Thymus (tissue), 11 donors: ENCODE results near the gene UBL4A. TPM values are rescaled to one million over a fixed set of nuclear protein-coding genes. Genes with fewer than 3 reads are reported as not detected.

ENCODE experiments used
- DNase-seq, 9 donors: peaks; one replicate each; pipeline ENCODE4 v3.0.0-alpha.2; 2013; ENCODE audit warnings: low spot score in 9 of 9, low read depth in 6 of 9, missing footprints in 1 of 9
- H3K27ac ChIP-seq, 2 donors: one replicate each; pipeline ENCODE4 v1.5.1; 2013; ENCODE audit warnings: control low read depth in 1 of 2, low read depth in 1 of 2, low read length in 1 of 2, mild to moderate bottlenecking in 1 of 2, moderate library complexity in 1 of 2
- H3K27me3 ChIP-seq, 2 donors: one replicate each; pipeline ENCODE4 v1.5.1; 2013; ENCODE audit warnings: low read length in 1 of 2; ENCODE audit not compliant: control insufficient read depth in 2 of 2, insufficient read depth in 1 of 2
- H3K36me3 ChIP-seq, 2 donors: one replicate each; pipeline ENCODE4 v1.5.1; 2013; ENCODE audit warnings: low read length in 1 of 2, mild to moderate bottlenecking in 1 of 2, moderate library complexity in 1 of 2; ENCODE audit not compliant: control insufficient read depth in 2 of 2, insufficient read depth in 2 of 2
- H3K4me1 ChIP-seq, 2 donors: one replicate each; pipeline ENCODE4 v1.5.1; 2013; ENCODE audit warnings: low read length in 2 of 2; ENCODE audit not compliant: control insufficient read depth in 2 of 2, insufficient read depth in 2 of 2
- H3K4me3 ChIP-seq, 2 donors: one replicate each; pipeline ENCODE4 v1.5.1; 2013; ENCODE audit warnings: low read length in 2 of 2, control low read depth in 1 of 2, mild to moderate bottlenecking in 1 of 2
- H3K9me3 ChIP-seq, 2 donors: one replicate each; pipeline ENCODE4 v1.5.1; 2013; ENCODE audit warnings: low read length in 1 of 2, mild to moderate bottlenecking in 1 of 2; ENCODE audit not compliant: control insufficient read depth in 2 of 2, insufficient read depth in 1 of 2
- WGBS: extraction: QIAGEN DNeasy Blood & Tissue Kit; methylation state at CpG from one replicate; pipeline ENCODE4 v1.1.7; 2013; 5-methylcytosine and 5-hydroxymethylcytosine counted together
- polyA plus RNA-seq: library from polyadenylated mRNA; stranded (reverse); fragments of 200-250 nt; gene quantifications from one replicate; pipeline ENCODE4 v1.2.3, GENCODE V29; 2013
- total RNA-seq: library from RNA; stranded (reverse); fragments of 120-200 nt; gene quantifications from one replicate; pipeline ENCODE4 v1.2.4, GENCODE V29; 2013
- donor health status: healthy.

The UBL4A gene
- total and polyA plus RNA-seq, 2 donors: 20.7 to 29.9 TPM

DNA sequence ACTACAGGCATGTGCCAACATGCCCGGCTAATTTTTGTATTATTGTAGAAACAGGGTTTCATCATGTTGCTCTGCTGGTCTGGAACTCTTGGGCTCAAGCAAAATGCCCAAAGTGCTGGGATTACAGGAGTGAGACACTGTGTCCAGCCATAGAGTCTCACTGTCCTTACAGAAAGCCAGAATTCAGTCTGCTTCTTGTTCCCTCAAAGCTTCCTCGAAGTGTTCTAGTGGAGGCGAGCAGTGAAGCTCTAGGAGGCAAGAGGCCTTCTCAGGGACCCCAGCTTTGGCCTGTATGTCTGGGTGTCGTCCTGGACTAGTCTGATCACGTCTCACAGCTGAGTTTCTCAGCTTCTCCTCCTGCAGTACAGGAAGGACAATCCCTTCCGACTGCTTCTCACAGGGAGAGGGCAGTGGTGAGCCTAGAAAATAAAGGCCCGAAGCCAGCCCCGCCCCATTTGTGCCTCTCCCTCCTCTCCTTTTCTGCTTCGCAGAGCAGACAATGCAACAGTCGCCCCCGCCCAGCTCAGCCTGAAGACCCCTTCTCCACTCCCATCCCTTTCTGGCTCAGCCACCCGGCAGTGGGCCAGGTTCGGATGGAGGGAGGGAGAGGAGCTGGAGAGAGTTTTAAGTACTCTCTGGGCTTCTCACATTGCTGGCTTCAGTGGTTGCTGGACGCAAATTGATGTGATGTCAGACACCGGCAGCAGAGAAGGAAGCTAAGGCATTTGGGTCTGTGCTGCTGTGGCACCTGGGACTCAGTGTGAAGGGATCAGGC lies 40.7 kb upstream of the UBL4A start:
- Histone ChIP-seq H3K4me3 (peak overlapping the region in 1 of 2 donors; percentile 32), H3K4me1 (peaks cover 4 to 22% of the 10 kb centered on the region in 2 donors), H3K27me3 (no peaks in the 10 kb centered on the region), H3K36me3 (peaks cover under 1 to 16% of the 10 kb centered on the region in 2 donors), H3K27ac (peak overlapping the region; percentile 55 to 77), H3K9me3 (no peaks in the 10 kb centered on the region)
- DNase-seq: peak in 3 of 9 donors; percentile 45 to 75 (median 53)
- WGBS: 11% methylated on average over 15 of the region's 15 CpGs

DNA sequence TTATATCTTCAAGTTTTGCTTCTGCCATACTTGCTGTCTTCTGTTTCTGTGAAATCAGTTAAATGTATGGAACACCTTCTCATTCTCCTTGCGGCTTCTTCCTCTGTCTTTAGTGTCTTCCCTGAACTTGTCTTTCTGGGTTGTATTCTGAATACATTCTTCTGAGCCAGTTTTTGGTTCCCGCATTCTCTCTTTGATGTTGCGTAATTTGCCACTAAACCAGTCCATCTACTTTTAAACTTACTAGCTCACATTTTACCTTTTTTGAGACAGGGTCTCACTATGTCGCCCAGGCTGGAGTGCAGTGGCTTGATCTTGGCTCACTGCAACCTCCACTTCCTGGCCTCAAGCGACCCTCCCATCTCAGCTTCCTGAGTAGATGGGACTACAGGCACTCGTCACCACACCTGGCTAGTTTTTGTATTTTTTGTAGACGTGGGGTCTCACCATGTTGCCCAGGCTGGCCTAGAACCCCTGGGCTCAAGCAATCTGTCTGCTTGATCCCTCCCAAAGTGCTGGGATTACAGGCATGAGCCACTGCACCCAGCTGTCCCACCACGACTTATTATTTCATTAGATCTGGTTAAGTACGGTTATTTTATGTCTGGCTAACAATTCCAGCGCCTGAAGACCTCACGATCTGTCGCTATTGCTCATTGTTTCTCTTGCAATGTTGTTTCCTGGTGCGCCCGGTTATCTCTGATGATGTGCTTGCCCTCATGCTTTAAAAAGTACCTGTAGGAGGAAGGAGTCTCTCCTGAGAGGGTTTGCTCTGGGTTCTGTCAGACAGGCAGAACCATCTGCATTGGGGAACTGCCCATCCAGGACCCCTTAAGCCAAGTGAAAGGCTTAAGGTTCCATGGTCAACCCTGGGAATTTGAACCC lies 39.4 kb upstream of the UBL4A start:
- Histone ChIP-seq H3K36me3 (peaks cover 0 to 5% of the 10 kb centered on the region in 2 donors), H3K9me3 (no peaks in the 10 kb centered on the region), H3K4me3 (no peak overlapping the region), H3K4me1 (peaks cover 4 to 22% of the 10 kb centered on the region in 2 donors), H3K27me3 (no peaks in the 10 kb centered on the region), H3K27ac (no peak overlapping the region)
- no peak for DNase-seq
- WGBS: 77% methylated on average over 14 of the region's 14 CpGs

DNA sequence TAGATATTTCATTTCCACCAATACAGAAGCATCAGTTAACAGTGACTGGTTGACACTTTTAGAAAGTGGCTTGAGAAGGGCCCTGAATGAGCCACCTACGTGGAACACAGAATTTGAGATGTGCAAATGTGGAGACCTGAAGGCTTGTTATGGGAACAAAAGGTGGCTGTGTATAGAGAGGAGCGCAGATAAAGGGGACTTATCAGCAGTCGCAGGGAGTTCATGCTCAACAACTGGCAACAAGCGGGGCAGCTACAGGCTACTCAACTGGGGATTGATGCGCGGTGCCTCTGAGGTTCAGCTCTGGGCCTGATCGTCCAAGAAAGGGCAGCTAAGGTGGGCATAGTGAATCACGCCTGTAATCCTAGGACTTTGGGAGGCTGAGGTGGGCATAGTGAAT lies 33.0 kb upstream of the UBL4A start:
- WGBS: 97% methylated on average over 8 of the region's 8 CpGs
- DNase-seq: no peak
- H3K27me3 ChIP-seq: no peaks in the 10 kb centered on the region

DNA sequence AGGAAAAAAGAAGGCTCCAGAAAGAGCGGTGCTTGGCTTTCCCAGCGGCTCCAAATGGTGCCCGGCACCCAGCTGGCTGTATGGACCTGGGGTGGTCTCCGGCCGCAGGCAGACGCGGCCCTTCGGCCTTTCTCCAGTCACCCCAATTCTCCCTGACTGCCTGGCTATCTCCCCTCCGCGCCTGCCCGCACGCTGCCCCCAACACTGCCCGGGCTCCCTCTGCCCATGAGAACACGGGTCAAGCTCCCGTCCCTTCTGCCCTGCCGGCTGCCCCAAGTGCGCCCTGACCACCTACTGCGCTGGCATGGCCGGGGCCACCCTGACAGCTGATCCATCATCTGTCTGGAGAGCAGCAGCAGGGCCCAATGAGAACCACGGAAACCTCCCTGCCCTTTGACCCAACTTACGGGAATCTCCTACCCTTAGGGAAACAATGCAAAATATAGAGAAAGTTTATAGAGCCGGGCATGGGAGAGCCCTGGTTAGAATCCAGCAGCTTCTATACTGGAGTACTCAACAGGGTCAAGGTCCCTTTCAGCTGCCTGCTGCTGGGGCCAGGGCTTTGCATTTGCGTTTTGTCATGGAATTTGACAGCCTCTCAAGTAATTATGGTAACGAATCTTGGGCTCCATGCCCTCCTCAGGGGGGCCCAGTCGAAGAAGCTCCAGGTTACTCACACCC lies 30.8 kb upstream of the UBL4A start:
- Histone ChIP-seq H3K4me3 (no peak overlapping the region), H3K27ac (peak overlapping the region; percentile 52 to 87), H3K4me1 (peaks cover 5 to 20% of the 10 kb centered on the region in 2 donors), H3K9me3 (peaks cover 0 to 11% of the 10 kb centered on the region in 2 donors), H3K36me3 (peaks cover 0 to 3% of the 10 kb centered on the region in 2 donors), H3K27me3 (no peaks in the 10 kb centered on the region)
- WGBS: 88% methylated on average over 25 of the region's 25 CpGs
- no peak for DNase-seq

More for the DNA sequence above, 33.0 kb upstream of the UBL4A start:
- H3K4me3 ChIP-seq: no peak overlapping the region
- peaks cover 5 to 15% of the 10 kb centered on the region in 2 donors for H3K4me1 ChIP-seq
- no peak overlapping the region for H3K27ac ChIP-seq
- H3K9me3 ChIP-seq: peaks cover 0 to 11% of the 10 kb centered on the region in 2 donors
- H3K36me3 ChIP-seq: no peaks in the 10 kb centered on the region

DNA sequence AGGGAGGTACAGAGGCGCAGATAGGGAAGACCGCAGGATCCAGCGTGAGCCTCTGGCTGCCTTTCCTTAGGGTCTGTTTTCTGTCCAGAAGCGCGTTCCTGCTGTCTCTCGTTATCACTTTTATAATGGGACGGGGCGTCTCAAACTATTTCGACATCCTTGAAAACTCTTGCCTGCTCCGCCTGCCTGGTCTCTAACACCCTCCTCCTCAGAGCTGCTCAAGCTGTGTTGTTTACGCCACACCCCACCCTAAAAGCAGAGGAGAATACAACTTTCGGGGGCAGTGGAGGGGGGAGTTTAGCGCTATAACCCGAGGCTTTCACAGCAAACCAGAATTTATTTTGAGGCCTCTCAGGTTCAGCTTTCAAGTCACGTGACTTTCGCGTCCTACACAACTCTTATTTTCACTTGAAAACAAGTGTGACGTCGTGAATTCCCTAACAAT lies 30.3 kb upstream of the UBL4A start:
- peak in 1 of 9 donors; percentile 59 for DNase-seq
- Histone ChIP-seq H3K27ac (peak overlapping the region; percentile 52 to 87), H3K4me1 (peaks cover 7 to 23% of the 10 kb centered on the region in 2 donors), H3K27me3 (no peaks in the 10 kb centered on the region), H3K4me3 (peak overlapping the region; percentile 35 to 55), H3K9me3 (peaks cover 0 to 11% of the 10 kb centered on the region in 2 donors), H3K36me3 (peaks cover 0 to 3% of the 10 kb centered on the region in 2 donors)
- WGBS: 20% methylated on average over 19 of the region's 19 CpGs

DNA sequence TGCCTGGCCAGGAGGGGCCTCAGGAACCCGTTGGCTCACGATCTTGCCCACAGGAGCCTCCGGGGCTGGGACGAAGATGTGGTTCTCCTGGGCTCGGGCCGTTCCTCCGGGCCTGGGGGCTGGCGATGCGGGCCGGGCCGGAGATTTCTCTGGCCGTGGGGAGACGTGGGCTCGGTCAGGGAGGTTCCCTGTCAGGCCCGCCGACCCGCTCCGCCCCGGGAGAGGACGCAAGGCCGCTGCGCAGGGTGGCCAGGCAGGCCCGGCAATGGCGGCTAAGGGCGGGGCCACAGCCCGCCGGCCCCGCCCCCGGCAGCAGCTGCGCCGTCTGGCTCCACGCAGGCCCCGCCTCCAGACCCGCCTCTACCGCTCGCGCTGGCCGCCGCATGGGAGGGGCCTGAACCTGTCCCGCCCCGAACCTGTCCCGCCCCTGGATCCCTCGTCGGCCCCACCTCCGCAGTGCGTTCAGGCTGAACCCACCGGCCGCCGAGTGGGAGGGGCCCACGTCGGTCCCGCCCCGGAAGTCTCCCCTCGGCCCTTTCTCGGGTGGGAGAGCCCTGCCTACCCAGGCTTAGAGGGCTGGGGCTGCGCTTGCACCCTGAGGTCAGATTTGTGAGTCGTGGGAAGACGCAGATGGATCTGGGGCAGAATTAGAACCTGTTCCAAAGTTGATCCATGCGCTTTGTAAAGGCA lies 29.7 kb upstream of the UBL4A start, which contains the start of gene FAM3A:
Gene FAM3A, minus strand, starts transcription at position 267 of the 690 bp plus-strand sequence. CDS start 460 bp downstream, outside the sequence.
- Histone ChIP-seq H3K27ac (peak within 1 kb of the TSS; percentile 79 to 87), H3K9me3 (peaks cover 0 to 11% of the 10 kb centered on the region in 2 donors), H3K4me3 (peak within 1 kb of the TSS; percentile 71 to 80), H3K36me3 (peaks cover 0 to 3% of the 10 kb centered on the region in 2 donors), H3K27me3 (no peaks in the 10 kb centered on the region), H3K4me1 (peaks cover 10 to 28% of the 10 kb centered on the region in 2 donors)
- DNase-seq: peak in 8 of 9 donors; percentile 57 to 90 (median 81)
- under 1% methylated on average over 58 of the region's 59 CpGs for WGBS

DNA sequence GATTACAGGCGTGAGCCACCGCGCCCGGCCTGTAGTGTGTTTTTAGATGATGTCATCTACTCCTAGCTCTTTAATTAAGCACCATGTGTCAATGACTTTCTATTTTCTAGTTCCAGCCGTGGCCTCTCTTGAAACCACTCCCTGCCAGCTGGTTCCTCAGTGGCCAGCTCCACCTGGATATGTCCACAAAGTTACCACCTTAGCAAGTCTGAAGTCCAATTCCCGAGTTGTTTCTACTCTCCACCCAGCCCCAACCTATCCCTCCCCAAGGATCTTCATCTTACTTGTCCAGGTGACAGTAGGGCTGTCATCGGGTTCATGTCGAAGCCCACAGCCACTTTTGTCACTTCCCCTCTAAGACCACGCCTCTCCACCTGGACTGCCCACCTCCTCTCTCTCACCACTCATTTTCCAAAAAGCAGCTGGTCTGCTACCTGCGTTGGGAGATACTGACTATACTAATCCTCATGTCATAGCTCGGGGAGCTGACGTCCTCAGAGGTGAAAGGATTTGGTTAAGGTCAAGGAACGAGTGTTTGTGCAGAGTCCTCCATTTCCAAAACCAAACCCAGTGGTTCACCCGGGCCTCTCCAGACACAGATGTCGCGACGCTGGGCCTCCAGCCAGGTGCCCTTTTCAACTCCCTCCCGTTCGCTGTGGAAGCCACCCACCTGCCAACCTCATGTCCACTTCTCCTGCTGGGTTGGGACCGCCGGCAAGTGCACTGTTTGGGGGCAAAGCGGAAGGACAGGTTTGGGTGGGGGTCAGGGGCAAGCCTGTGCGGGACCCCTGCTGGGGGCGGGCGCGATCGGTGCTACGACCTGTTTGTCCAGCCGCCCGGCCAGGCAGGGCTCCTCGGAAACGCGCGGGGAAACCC lies 28.9 kb upstream of the UBL4A start:
- 17% methylated on average over 34 of the region's 34 CpGs for WGBS
- DNase-seq: peak in 1 of 9 donors; percentile 37
- H3K27ac ChIP-seq: peak overlapping the region; percentile 70 to 79
- peaks cover 0 to 11% of the 10 kb centered on the region in 2 donors for H3K9me3 ChIP-seq
- peaks cover 10 to 30% of the 10 kb centered on the region in 2 donors for H3K4me1 ChIP-seq
- H3K36me3 ChIP-seq: peaks cover 0 to 3% of the 10 kb centered on the region in 2 donors
- H3K4me3 ChIP-seq: peak overlapping the region; percentile 71 to 80
- H3K27me3 ChIP-seq: no peaks in the 10 kb centered on the region
